ENCODE measurements around the gene AP4B1.

DNA sequence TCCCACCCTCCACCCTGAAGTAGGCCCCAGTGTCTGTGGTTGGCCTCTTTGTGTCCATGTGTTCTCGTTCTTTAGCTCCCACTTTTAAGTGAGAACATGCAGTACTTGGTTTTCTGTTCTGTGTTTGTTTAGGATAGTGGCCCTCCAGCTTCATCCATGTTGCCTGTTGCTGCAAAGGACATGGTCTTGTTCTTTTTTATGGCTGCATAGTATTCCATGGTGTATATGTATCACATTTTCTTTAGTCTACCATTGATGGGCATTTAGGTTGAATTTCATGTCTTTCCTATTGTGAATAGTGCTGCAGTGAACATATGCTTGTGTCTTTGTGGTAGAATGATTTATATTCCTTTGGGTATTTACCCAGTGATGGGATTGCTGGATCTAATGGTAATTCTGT, 30.6 kb upstream of the AP4B1 start:
- TF ChIP-seq ZFP3 (tag by site-specific recombination; IDR thresholded peaks at IDR 0.05; ENCODE audit: low read depth) (no peak), SALL2 (tag by site-specific recombination; IDR thresholded peaks at IDR 0.05; ENCODE audit: borderline replicate concordance) (no peak), ZNF266 (tag by site-specific recombination; IDR thresholded peaks at IDR 0.05; ENCODE audit: low read depth) (no peak), ZBTB17 (tag by site-specific recombination; IDR thresholded peaks at IDR 0.05) (no peak), ZNF335 (tag by site-specific recombination; conservative IDR thresholded peaks at IDR 0.05) (no peak), ZNF214 (tag by site-specific recombination; IDR thresholded peaks at IDR 0.05; ENCODE audit: borderline replicate concordance) (no peak), ZBTB20 (tag by site-specific recombination; IDR thresholded peaks at IDR 0.05) (no peak), ZNF561 (tag by site-specific recombination; IDR thresholded peaks at IDR 0.05; ENCODE audit: borderline replicate concordance) (no peak), KLF16 (tag by site-specific recombination; IDR thresholded peaks at IDR 0.05) (no peak), ZBTB21 (tag by site-specific recombination; IDR thresholded peaks at IDR 0.05) (no peak)
- TF ChIP-seq, protein P1, sequence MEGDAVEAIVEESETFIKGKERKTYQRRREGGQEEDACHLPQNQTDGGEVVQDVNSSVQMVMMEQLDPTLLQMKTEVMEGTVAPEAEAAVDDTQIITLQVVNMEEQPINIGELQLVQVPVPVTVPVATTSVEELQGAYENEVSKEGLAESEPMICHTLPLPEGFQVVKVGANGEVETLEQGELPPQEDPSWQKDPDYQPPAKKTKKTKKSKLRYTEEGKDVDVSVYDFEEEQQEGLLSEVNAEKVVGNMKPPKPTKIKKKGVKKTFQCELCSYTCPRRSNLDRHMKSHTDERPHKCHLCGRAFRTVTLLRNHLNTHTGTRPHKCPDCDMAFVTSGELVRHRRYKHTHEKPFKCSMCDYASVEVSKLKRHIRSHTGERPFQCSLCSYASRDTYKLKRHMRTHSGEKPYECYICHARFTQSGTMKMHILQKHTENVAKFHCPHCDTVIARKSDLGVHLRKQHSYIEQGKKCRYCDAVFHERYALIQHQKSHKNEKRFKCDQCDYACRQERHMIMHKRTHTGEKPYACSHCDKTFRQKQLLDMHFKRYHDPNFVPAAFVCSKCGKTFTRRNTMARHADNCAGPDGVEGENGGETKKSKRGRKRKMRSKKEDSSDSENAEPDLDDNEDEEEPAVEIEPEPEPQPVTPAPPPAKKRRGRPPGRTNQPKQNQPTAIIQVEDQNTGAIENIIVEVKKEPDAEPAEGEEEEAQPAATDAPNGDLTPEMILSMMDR (tag by site-specific recombination; IDR thresholded peaks at IDR 0.05), result no peak
- TF ChIP-seq, protein P2, sequence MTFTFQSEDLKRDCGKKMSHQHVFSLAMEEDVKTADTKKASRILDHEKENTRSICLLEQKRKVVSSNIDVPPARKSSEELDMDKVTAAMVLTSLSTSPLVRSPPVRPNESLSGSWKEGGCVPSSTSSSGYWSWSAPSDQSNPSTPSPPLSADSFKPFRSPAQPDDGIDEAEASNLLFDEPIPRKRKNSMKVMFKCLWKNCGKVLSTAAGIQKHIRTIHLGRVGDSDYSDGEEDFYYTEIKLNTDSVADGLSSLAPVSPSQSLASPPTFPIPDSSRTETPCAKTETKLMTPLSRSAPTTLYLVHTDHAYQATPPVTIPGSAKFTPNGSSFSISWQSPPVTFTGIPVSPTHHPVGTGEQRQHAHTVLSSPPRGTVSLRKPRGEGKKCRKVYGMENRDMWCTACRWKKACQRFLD (tag by site-specific recombination; IDR thresholded peaks at IDR 0.05), result no peak
- TF ChIP-seq, protein P3, sequence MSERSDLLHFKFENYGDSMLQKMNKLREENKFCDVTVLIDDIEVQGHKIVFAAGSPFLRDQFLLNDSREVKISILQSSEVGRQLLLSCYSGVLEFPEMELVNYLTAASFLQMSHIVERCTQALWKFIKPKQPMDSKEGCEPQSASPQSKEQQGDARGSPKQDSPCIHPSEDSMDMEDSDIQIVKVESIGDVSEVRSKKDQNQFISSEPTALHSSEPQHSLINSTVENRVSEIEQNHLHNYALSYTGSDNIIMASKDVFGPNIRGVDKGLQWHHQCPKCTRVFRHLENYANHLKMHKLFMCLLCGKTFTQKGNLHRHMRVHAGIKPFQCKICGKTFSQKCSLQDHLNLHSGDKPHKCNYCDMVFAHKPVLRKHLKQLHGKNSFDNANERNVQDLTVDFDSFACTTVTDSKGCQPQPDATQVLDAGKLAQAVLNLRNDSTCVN (tag by site-specific recombination; optimal IDR thresholded peaks at IDR 0.05), result no peak
